NB4 (cell line): ENCODE results near the gene U2SURP.
"Not testable (repeated sequence)": the region's sequence is repeated elsewhere in the genome, so short reads cannot be mapped to it uniquely, and the experiment has no call there.

ENCODE experiments used
- POLR2A ChIP-seq: IDR thresholded peaks from 2 replicates; pipeline ENCODE4 v1.6.1; 2011; ENCODE audit warnings: mild to moderate bottlenecking; ENCODE audit not compliant: insufficient read length; ENCODE audit errors: extremely low read depth
- TF ChIP-seq, protein P1 (sequence below): IDR thresholded peaks from one replicate; pipeline ENCODE4 v1.5.1; 2012; ENCODE audit warnings: low read depth, low read length
- TF ChIP-seq, protein P2 (sequence below): IDR thresholded peaks from 2 replicates; pipeline ENCODE4 v1.6.1; 2011; ENCODE audit warnings: low read depth, low read length

DNA sequence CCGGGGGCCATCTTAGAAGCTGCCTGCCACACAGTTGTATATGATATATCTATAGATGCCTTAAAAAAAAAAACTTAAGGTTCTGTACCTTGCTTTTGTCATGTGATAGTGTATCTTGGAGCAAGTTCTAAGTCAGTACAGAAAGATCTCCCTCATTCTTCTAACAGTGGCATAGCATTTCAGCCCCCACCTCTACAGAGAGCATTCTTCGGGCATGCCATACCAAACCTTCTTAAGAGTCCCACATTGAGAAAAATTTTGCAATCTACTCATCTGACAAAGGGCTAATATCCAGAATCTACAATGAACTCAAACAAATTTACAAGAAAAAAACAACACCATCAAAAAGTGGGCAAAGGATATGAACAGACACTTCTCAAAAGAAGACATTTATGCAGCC is 13.1 kb upstream of the U2SURP start:
- TF ChIP-seq, protein P1, sequence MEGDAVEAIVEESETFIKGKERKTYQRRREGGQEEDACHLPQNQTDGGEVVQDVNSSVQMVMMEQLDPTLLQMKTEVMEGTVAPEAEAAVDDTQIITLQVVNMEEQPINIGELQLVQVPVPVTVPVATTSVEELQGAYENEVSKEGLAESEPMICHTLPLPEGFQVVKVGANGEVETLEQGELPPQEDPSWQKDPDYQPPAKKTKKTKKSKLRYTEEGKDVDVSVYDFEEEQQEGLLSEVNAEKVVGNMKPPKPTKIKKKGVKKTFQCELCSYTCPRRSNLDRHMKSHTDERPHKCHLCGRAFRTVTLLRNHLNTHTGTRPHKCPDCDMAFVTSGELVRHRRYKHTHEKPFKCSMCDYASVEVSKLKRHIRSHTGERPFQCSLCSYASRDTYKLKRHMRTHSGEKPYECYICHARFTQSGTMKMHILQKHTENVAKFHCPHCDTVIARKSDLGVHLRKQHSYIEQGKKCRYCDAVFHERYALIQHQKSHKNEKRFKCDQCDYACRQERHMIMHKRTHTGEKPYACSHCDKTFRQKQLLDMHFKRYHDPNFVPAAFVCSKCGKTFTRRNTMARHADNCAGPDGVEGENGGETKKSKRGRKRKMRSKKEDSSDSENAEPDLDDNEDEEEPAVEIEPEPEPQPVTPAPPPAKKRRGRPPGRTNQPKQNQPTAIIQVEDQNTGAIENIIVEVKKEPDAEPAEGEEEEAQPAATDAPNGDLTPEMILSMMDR = not testable (repeated sequence)
- TF ChIP-seq POLR2A = not testable (repeated sequence)
- TF ChIP-seq, protein P2, sequence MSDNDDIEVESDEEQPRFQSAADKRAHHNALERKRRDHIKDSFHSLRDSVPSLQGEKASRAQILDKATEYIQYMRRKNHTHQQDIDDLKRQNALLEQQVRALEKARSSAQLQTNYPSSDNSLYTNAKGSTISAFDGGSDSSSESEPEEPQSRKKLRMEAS = not testable (repeated sequence)
